Ascending aorta (tissue), 2 donors: Measurements from ENCODE around the gene PURB. TPM values are rescaled to one million over a fixed set of nuclear protein-coding genes. Genes with fewer than 3 reads are reported as not detected.

Source experiments
- DNase-seq, 2 donors: peaks; one replicate each; pipeline ENCODE4 v3.0.0-alpha.2; 2019; ENCODE audit warnings: low spot score in 2 of 2
- H3K27ac ChIP-seq, 2 donors: fragments of 200-600 bp; sonication (generic); one replicate each; pipeline ENCODE4 v1.5.1; 2016 to 2017; ENCODE audit warnings: mild to moderate bottlenecking in 1 of 2
- H3K27me3 ChIP-seq: fragments of 200-600 bp; sonication (generic); one replicate; pipeline ENCODE4 v1.5.1; 2017
- H3K36me3 ChIP-seq, 2 donors: fragments of 200-600 bp; sonication (generic); one replicate each; pipeline ENCODE4 v1.5.1; 2016
- H3K4me1 ChIP-seq, 2 donors: fragments of 200-600 bp; sonication (generic); one replicate each; pipeline ENCODE4 v1.5.1; 2016 to 2017; ENCODE audit warnings: mild to moderate bottlenecking in 1 of 2
- H3K4me3 ChIP-seq, 2 donors: fragments of 200-600 bp; sonication (generic); one replicate each; pipeline ENCODE4 v1.5.1; 2016 to 2017; ENCODE audit warnings: mild to moderate bottlenecking in 1 of 2
- H3K9me3 ChIP-seq, 2 donors: fragments of 200-600 bp; sonication (generic); one replicate each; pipeline ENCODE4 v1.5.1; 2016
- intact Hi-C: fragments of 100-400 bp; cut with DNase I; formaldehyde crosslinking; loops from one replicate; pipeline ENCODE4 v1.15.1; 2023
- total RNA-seq: library from RNA; depleted of rRNA; stranded (reverse); fragments of >200 nt; gene quantifications from one replicate; pipeline ENCODE4 v1.1.0, GENCODE V29; 2016
- TF ChIP-seq, protein P1 (sequence below), 3 experiments: fragments of 200-600 bp in 2 of 3; fragments of 450-650 bp in 1 of 3; sonication (generic) in 2 of 3; IDR thresholded peaks; one replicate each; pipeline ENCODE4 v1.5.1; 2016 to 2019; ENCODE audit warnings: antibody characterized with exemption in 3 of 3, mild to moderate bottlenecking in 1 of 3, moderate library complexity in 1 of 3

The PURB gene
- total RNA-seq, 1 donor from 2014 or later, result 19.1 TPM

DNA sequence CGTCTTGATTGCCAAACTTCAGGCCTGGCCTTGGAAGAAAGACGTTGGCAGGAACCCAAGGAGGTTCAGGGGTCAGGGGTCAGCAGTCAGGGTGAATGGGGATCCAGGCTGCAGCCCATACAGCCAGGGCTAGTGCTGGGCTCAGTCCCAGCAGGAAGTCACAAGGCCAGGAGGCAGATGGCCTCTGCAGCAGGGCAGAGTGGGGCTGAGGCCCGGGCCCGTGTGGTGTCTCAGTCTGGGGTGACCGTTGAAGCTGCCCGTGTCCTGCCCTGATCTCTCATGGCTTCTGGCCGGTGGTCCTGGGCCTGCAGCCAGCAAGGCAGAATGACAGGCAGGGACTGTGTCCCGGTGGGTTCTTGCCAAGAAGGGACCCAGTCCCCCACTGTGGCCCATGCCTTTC lies 26.6 kb upstream of the PURB start:
- Histone ChIP-seq H3K4me1 (no peaks in the 10 kb centered on the region), H3K27me3 (no peaks in the 10 kb centered on the region), H3K36me3 (no peaks in the 10 kb centered on the region), H3K4me3 (no peak overlapping the region), H3K27ac (no peak overlapping the region), H3K9me3 (no peaks in the 10 kb centered on the region)
- intact Hi-C loops, result no loop called here
- TF ChIP-seq, protein P1, sequence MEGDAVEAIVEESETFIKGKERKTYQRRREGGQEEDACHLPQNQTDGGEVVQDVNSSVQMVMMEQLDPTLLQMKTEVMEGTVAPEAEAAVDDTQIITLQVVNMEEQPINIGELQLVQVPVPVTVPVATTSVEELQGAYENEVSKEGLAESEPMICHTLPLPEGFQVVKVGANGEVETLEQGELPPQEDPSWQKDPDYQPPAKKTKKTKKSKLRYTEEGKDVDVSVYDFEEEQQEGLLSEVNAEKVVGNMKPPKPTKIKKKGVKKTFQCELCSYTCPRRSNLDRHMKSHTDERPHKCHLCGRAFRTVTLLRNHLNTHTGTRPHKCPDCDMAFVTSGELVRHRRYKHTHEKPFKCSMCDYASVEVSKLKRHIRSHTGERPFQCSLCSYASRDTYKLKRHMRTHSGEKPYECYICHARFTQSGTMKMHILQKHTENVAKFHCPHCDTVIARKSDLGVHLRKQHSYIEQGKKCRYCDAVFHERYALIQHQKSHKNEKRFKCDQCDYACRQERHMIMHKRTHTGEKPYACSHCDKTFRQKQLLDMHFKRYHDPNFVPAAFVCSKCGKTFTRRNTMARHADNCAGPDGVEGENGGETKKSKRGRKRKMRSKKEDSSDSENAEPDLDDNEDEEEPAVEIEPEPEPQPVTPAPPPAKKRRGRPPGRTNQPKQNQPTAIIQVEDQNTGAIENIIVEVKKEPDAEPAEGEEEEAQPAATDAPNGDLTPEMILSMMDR (IDR thresholded peaks at IDR 0.05), result no peak
- no peak for DNase-seq

DNA sequence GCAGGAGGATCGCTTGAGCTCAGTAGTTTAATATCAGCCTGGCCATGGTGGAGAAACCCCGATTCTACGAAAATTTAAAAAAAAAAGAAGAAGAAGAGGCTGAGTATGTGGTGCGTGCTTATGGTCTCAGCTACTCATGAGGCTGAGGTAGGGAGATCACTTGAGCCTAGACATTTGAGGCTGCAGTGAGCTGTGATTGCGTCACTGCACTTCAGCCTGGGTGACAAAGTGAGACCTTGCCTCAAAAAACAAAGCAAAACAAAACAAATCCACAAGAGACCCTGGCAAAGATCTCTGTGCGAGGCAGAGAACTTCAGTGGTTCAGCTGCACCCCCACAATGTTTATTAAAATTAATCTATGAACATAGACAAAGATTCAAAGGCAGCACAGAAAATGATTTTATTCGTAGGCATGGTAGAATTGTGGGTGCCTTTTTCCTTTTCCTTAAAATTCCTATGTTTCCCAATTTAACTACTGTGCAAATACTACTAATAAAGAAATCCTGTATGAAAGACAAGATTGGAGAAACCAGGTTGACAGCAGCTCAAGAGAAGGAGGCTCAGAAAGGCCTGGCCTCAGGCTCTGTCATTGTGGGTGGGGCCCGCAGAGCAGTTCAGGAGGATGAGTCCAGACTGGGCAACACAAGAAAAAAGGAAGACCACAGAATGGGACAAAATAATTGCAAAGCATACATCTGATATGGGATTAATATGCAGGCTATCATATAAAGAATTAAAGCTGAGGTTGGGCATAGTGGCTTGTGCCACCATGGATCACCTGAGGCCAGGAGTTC lies 24.5 kb upstream of the PURB start:
- Histone ChIP-seq H3K27me3 (no peaks in the 10 kb centered on the region), H3K36me3 (no peaks in the 10 kb centered on the region), H3K27ac (no peak overlapping the region), H3K4me3 (no peak overlapping the region), H3K9me3 (no peaks in the 10 kb centered on the region), H3K4me1 (no peaks in the 10 kb centered on the region)
- intact Hi-C loops, result no loop called here
- DNase-seq, result no peak
- TF ChIP-seq, protein P1 (IDR thresholded peaks at IDR 0.05), result no peak

DNA sequence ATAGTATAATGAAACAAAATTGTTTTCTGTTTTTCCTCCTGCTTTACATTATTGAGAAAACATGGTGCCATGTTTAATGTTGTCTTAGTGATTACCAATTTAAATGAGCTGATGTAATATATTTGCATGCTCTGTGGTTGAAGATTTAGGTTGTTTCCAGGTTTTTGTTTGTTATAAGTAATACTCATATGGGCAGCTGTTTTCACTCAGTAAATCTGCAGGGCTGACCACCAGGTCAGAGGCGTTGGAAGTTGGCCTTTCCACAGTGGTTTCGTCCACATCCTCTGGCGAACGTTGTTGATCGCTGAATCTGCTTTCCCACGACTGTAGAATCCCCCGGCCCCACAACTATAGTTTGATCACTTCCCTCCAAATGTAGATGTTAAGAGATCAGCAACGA lies 21.6 kb upstream of the PURB start:
- no peaks in the 10 kb centered on the region for H3K27me3 ChIP-seq
- no peak overlapping the region for H3K4me3 ChIP-seq
- no peaks in the 10 kb centered on the region for H3K4me1 ChIP-seq
- H3K36me3 ChIP-seq, result no peaks in the 10 kb centered on the region
- intact Hi-C loops, result no loop called here
- H3K27ac ChIP-seq, result no peak overlapping the region
- TF ChIP-seq, protein P1 (IDR thresholded peaks at IDR 0.05), result no peak
- DNase-seq, result no peak
- H3K9me3 ChIP-seq, result no peaks in the 10 kb centered on the region

DNA sequence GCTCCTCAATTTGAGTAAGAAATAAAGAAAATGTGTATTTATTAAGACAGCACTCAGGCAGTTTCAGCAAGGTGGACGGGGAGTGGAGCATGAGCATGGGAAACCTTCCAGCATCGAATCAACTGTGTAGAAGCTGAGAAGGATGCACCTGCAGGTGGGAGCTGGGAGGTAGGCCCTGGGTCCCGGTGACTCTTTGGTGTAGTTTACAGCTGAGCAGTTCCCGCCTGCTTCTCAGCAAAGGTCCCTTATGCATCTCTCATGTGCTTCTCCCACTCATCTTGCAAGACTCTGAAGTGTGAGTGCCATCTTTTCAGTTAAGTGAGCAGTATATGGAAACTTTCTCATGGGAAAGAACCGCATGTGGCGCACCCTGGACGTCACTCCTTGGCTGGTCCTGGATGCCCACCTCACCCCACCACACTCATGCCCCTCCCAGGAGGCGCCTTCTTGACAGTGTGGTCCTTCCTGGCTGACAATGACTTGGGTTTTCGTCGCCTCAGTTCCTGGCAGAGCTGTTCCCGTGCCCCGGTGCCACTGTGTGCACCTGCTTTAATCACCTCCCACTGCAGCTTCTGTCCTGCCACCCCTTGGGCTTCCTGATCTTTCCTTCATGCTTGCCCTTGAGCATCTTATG lies 19.8 kb upstream of the PURB start:
- Histone ChIP-seq H3K27me3 (no peaks in the 10 kb centered on the region), H3K36me3 (no peaks in the 10 kb centered on the region), H3K4me3 (no peak overlapping the region), H3K4me1 (no peaks in the 10 kb centered on the region), H3K27ac (no peak overlapping the region), H3K9me3 (no peaks in the 10 kb centered on the region)
- TF ChIP-seq, protein P1 (IDR thresholded peaks at IDR 0.05), result no peak
- intact Hi-C loops, result no loop called here
- no peak for DNase-seq

DNA sequence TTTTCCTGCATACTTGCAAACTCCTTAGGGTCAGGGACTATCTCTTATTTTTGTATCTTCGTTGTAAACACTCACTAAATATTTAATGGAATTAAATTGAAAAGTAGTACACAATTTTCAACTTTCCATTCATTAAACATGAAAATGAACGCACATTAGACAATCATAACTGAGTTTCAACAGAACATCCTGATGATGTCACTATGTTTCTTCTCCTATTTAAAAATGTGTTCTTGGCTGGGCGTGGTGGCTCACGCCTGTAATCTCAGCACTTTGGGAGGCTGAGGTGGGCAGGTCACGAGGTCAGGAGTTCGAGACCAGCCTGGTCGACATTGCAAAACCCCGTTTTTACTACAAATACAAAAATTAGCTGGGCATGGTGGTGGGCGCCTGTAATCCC lies 14.1 kb upstream of the PURB start:
- no peaks in the 10 kb centered on the region for H3K36me3 ChIP-seq
- H3K27me3 ChIP-seq, result no peaks in the 10 kb centered on the region
- no peak overlapping the region for H3K27ac ChIP-seq
- H3K4me1 ChIP-seq, result no peaks in the 10 kb centered on the region
- no peaks in the 10 kb centered on the region for H3K9me3 ChIP-seq
- intact Hi-C loops, result no loop called here
- no peak overlapping the region for H3K4me3 ChIP-seq
- TF ChIP-seq, protein P1 (IDR thresholded peaks at IDR 0.05), result no peak
- DNase-seq, result no peak
